SU-DHL-6 (cell line): Measurements from ENCODE around the gene C1orf50.

Experiments
- EZH2phosphoT487 ChIP-seq: fragments of 200-600 bp; sonication (generic), shearing (Covaris generic); conservative IDR thresholded peaks from 2 replicates; pipeline ENCODE4 v1.6.1; 2018; ENCODE audit warnings: mild to moderate bottlenecking, antibody characterized with exemption, low read length, moderate library complexity, mixed read lengths
- TF ChIP-seq, protein P1 (sequence below): fragments of 200-600 bp; sonication (generic); IDR thresholded peaks from one replicate; pipeline ENCODE4 v1.5.1; 2017; ENCODE audit warnings: antibody characterized with exemption, mild to moderate bottlenecking, low read length, moderate library complexity; ENCODE audit not compliant: insufficient read depth, poor library complexity, severe bottlenecking

DNA sequence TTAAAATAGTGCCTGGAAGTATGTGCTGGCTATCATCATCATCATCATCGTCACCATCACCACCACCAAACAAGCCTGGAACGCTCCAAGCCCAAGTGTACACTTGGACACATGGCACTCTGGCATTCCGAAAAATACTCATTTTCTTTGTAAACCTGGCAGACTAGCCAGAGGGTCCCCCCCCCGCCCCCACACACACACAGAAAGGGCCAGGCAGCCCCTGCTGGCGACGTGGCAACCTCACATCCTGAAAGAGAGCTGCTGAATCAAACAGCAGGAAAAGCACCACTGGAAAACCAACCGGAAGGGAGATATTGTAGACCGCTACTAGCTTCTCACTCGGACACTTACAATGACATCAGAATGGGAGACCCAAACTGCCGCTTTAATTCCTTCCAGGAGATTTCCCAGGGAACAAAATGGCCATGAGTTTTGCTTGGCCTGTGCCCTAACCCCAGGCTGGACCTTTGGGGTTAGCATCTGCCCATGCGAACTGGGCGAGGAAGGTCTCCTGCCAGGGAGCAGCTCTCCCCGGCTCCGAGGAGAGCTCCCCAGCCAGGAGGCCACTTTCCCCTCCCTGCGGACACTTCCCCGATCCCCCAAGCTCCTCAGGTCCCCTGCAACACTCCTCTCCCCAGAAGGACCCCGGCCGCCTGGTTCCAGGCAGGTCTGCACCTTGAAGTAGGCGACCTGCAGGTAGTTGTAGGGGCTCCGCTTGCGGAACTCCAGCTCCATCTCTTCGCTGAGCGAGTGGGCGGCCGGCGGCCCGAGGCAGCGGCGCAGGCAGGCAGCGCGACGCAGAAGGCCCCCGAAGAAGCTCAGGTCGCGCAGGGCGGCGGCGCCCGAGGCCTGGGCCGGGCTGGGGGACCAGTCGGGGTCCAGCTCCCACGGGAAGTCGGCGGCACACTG is 963 bp upstream of the C1orf50 start:
- TF ChIP-seq, protein P1, sequence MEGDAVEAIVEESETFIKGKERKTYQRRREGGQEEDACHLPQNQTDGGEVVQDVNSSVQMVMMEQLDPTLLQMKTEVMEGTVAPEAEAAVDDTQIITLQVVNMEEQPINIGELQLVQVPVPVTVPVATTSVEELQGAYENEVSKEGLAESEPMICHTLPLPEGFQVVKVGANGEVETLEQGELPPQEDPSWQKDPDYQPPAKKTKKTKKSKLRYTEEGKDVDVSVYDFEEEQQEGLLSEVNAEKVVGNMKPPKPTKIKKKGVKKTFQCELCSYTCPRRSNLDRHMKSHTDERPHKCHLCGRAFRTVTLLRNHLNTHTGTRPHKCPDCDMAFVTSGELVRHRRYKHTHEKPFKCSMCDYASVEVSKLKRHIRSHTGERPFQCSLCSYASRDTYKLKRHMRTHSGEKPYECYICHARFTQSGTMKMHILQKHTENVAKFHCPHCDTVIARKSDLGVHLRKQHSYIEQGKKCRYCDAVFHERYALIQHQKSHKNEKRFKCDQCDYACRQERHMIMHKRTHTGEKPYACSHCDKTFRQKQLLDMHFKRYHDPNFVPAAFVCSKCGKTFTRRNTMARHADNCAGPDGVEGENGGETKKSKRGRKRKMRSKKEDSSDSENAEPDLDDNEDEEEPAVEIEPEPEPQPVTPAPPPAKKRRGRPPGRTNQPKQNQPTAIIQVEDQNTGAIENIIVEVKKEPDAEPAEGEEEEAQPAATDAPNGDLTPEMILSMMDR: no peak
- no peak for TF ChIP-seq EZH2phosphoT487
